IMR-90 (cell line): ENCODE results near the gene ACTA2. TPM values are rescaled to one million over a fixed set of nuclear protein-coding genes. Genes with fewer than 3 reads are reported as not detected.
A peak's percentile ranks its signal among the peaks of the same experiment; 100 is the strongest.

Experiments
- ATAC-seq: fragments of 200-7000 bp; cut with Tn5 transposase; 2 replicates; pipeline ENCODE4 v1.9.1; 2020; ENCODE audit warnings: low read depth, mild to moderate bottlenecking, moderate library complexity
- BruUV-seq: library from RNA; stranded (reverse); fragments of 400-500 nt; replicated peaks from 2 replicates; lab custom pipeline; 2021; lab: Mats Ljungman, UMichigan
- CTCF ChIA-PET: fragments of 300-600 bp; formaldehyde crosslinking; extraction: SDS; loops from one replicate; lab custom pipeline; 2021; ENCODE audit warnings: antibody characterized with exemption; lab: Yijun Ruan, JAX
- POLR2A ChIA-PET: fragments of 300-600 bp; sonication (Branson Sonifier 250); formaldehyde crosslinking; loops from one replicate; lab custom pipeline; 2022; ENCODE audit warnings: antibody characterized with exemption; ENCODE audit not compliant: unreplicated experiment; lab: Charles Lee
- DNase-seq: peaks from one replicate; pipeline ENCODE4 v3.0.0; 2013
- H2AFZ ChIP-seq: replicated peaks from 2 replicates; pipeline ENCODE3; 2013; ENCODE audit warnings: low read length, mild to moderate bottlenecking; ENCODE audit not compliant: poor library complexity
- H2AK5ac ChIP-seq: 2 replicates; pipeline ENCODE4 v1.6.1; 2013; ENCODE audit warnings: low read depth, low read length, inconsistent platforms
- H2AK9ac ChIP-seq: replicated peaks from 2 replicates; pipeline ENCODE3; 2013; ENCODE audit warnings: mild to moderate bottlenecking, low read depth, low read length, moderate library complexity; ENCODE audit not compliant: poor library complexity
- H2BK120ac ChIP-seq: 2 replicates; pipeline ENCODE4 v1.6.1; 2013; ENCODE audit warnings: low read depth, low read length, inconsistent platforms
- H2BK15ac ChIP-seq: 3 replicates; pipeline ENCODE4 v1.6.1; 2013; ENCODE audit warnings: low read depth, low read length, inconsistent platforms
- H2BK20ac ChIP-seq: 2 replicates; pipeline ENCODE4 v1.6.1; 2013; ENCODE audit warnings: low read depth, mild to moderate bottlenecking, inconsistent platforms, low read length, moderate library complexity
- H2BK5ac ChIP-seq: 2 replicates; pipeline ENCODE4 v1.6.1; 2013; ENCODE audit warnings: mild to moderate bottlenecking, low read depth, low read length, inconsistent platforms; ENCODE audit not compliant: poor library complexity, severe bottlenecking
- H3K14ac ChIP-seq: replicated peaks from 2 replicates; pipeline ENCODE4 v1.6.1; 2013; ENCODE audit warnings: low read depth, low read length, inconsistent platforms
- H3K18ac ChIP-seq: 2 replicates; pipeline ENCODE4 v1.6.1; 2013; ENCODE audit warnings: low read depth, low read length, control low read depth
- H3K23ac ChIP-seq: 2 replicates; pipeline ENCODE4 v1.6.1; 2013; ENCODE audit warnings: low read depth, low read length, inconsistent platforms
- H3K27ac ChIP-seq: 2 replicates; pipeline ENCODE4 v1.5.1; 2013; ENCODE audit warnings: mild to moderate bottlenecking, control low read depth, low read length; ENCODE audit not compliant: insufficient read depth
- H3K27me3 ChIP-seq: 2 replicates; pipeline ENCODE4 v1.6.1; 2013; ENCODE audit warnings: low read length; ENCODE audit not compliant: control insufficient read depth, insufficient read depth
- H3K36me3 ChIP-seq: 2 replicates; pipeline ENCODE4 v1.6.1; 2013; ENCODE audit warnings: low read length, mixed read lengths; ENCODE audit not compliant: control insufficient read depth, insufficient read depth
- H3K4ac ChIP-seq: 2 replicates; pipeline ENCODE4 v1.6.1; 2013; ENCODE audit warnings: low read depth, low read length, inconsistent platforms
- H3K4me1 ChIP-seq: 2 replicates; pipeline ENCODE4 v1.6.1; 2013; ENCODE audit warnings: low read length, mixed read lengths; ENCODE audit not compliant: control insufficient read depth, insufficient read depth
- H3K4me2 ChIP-seq: 2 replicates; pipeline ENCODE4 v1.6.1; 2013; ENCODE audit warnings: low read depth, mild to moderate bottlenecking, control low read depth, low read length, moderate library complexity
- H3K4me3 ChIP-seq: 2 replicates; pipeline ENCODE4 v1.5.1; 2013; ENCODE audit warnings: low read depth, mild to moderate bottlenecking, control low read depth, low read length, moderate library complexity; ENCODE audit not compliant: insufficient read depth
- H3K56ac ChIP-seq: 2 replicates; pipeline ENCODE4 v1.6.1; 2013; ENCODE audit warnings: low read length, inconsistent platforms; ENCODE audit not compliant: insufficient read depth; ENCODE audit errors: extremely low read depth
- H3K79me1 ChIP-seq, 2 experiments: 2 replicates each; pipeline ENCODE4 v1.6.1; 2013; ENCODE audit warnings: low read length in 2 of 2, inconsistent platforms in 1 of 2, low read depth in 1 of 2
- H3K9ac ChIP-seq: 2 replicates; pipeline ENCODE4 v1.6.1; 2013; ENCODE audit warnings: low read depth, low read length, control low read depth
- H3K9me1 ChIP-seq: 2 replicates; pipeline ENCODE4 v1.6.1; 2013; ENCODE audit warnings: low read length, inconsistent platforms; ENCODE audit not compliant: insufficient read depth
- H3K9me3 ChIP-seq: 2 replicates; pipeline ENCODE4 v1.6.1; 2013; ENCODE audit warnings: low read length; ENCODE audit not compliant: control insufficient read depth, insufficient read depth
- H4K20me1 ChIP-seq: 2 replicates; pipeline ENCODE4 v1.6.1; 2013; ENCODE audit warnings: low read length, inconsistent platforms; ENCODE audit not compliant: insufficient read depth
- H4K5ac ChIP-seq: 2 replicates; pipeline ENCODE4 v1.6.1; 2013; ENCODE audit warnings: mild to moderate bottlenecking, low read depth, low read length, control low read depth
- H4K8ac ChIP-seq, 2 experiments: 2 replicates each; pipeline ENCODE4 v1.6.1; 2013; ENCODE audit warnings: low read depth in 2 of 2, low read length in 2 of 2, control low read depth in 1 of 2, inconsistent platforms in 1 of 2
- H4K91ac ChIP-seq: 2 replicates; pipeline ENCODE4 v1.6.1; 2013; ENCODE audit warnings: low read depth, low read length, inconsistent platforms; ENCODE audit not compliant: insufficient read depth
- FOS ChIP-seq: fragments of 150-350 bp; IDR thresholded peaks from 2 replicates; pipeline ENCODE4 v1.6.1; 2016; ENCODE audit warnings: low read depth, low read length
- RAD21 ChIP-seq: IDR thresholded peaks from 2 replicates; pipeline ENCODE4 v1.6.1; 2012; ENCODE audit warnings: low read length, improper control_type of control experiment
- WGBS, 2 experiments: methylation state at CpG; one replicate each; pipeline versions ENCODE4 v1.1.5 to v1.1.7; 2013; ENCODE audit warnings: missing lambda C conversion rate in 2 of 2; ENCODE audit not compliant: insufficient read length in 1 of 2; ENCODE audit errors: extremely low coverage in 2 of 2; 5-methylcytosine and 5-hydroxymethylcytosine counted together
- dilution Hi-C: fragments of 300-500 bp; cut with HindIII; formaldehyde crosslinking; loops from one replicate; pipeline ENCODE4 v1.14.3; 2018; ENCODE audit warnings: low sequenced_read_pairs; ENCODE audit not compliant: unreplicated experiment
- in situ Hi-C: fragments of 300-500 bp; cut with MboI; formaldehyde crosslinking; loops from 3 replicates; pipeline ENCODE4 v1.14.3; 2019; ENCODE audit warnings: low sequenced_read_pairs, inconsistent platforms, mixed read lengths
- intact Hi-C: fragments of 100-400 bp; cut with micrococcal nuclease; formaldehyde crosslinking; loops from 2 replicates; pipeline ENCODE4 v1.10.0; 2022
- polyA plus RNA-seq, 3 experiments: library from polyadenylated mRNA; depleted of rRNA; stranded (reverse); fragments of >200 nt; gene quantifications; 2 replicates each; pipeline ENCODE4 v1.2.3, GENCODE V29; 2012; ENCODE audit warnings: low replicate concordance in 1 of 3
- total RNA-seq: library from RNA; depleted of rRNA; stranded (reverse); fragments of >200 nt; gene quantifications from 2 replicates; pipeline ENCODE4 v1.2.3, GENCODE V29; 2012

Gene ACTA2
- total and polyA plus RNA-seq, 2 of the 4 experiments (the other 2 are of a cell fraction), result 978 to 1,235 TPM

DNA sequence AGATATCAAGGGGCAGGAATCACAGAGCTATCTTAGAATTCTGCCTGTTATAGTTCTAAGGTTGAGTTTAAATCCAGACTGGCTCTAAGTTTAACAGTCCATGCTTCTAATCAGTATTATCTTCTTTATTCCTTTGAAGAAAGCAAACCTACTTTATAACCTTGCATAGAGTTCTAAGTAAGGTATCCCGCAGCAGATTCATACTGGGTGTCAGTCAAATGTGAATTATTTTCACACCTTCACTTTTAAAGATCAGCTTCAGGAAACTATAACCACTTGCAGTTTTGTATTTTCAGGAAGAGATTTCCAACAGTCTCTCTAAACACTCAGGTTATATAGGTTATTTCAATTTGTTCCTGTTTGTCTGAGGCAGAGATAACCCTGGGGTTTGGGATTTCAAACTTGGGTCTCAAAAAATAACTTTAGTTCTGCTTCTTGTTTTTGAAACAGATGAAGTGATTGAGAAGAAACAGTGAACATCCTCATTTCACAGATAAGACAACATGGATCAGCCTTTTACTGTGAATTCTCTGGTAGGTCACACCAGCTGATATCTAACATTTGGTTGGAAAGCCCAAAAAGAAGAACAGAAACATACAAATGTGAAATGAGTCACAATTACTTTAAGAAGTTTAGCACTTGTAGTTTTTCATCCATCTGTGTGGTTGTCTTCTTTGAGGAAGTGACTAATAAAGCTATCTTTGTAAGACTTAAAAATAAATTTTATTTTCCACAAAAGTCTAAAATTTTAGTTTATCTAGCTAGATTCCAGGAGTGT, 51.2 kb downstream of the ACTA2 start:
- Histone ChIP-seq H2BK15ac (no peak overlapping the region; the same call in 2 of the 3 replicates), H4K8ac (peak overlapping the region in 1 of 2 experiments; percentile 46; a peak in 1 of 4 replicates), H3K9me3 (no peaks in the 10 kb centered on the region), H3K4me1 (peaks cover 26% of the 10 kb centered on the region), H3K79me1 (peaks cover 50 to 81% of the 10 kb centered on the region in 2 experiments), H3K36me3 (peaks cover 31% of the 10 kb centered on the region), H3K14ac (peak overlapping the region; percentile 20), H3K9me1 (peaks cover 25% of the 10 kb centered on the region), H2BK20ac (peak overlapping the region; percentile 33; the same call in 1 of the 2 replicates), H3K4ac (peak overlapping the region; percentile 94; the same call in 1 of the 2 replicates), H3K56ac (0 out of 2 replicates have a peak overlapping the region, but pooled peaks have one; percentile 15), H4K20me1 (no peaks in the 10 kb centered on the region; the same call in 1 of the 2 replicates), H2AK9ac (no peak overlapping the region), H3K27ac (peak overlapping the region; percentile 31; the same call in 1 of the 2 replicates), H2AFZ (no peak overlapping the region), H3K9ac (no peak overlapping the region), H3K23ac (peak overlapping the region; percentile 54; the same call in 1 of the 2 replicates), H3K4me3 (no peak overlapping the region), H2BK5ac (peak overlapping the region; percentile 94), H2AK5ac (no peak overlapping the region), H2BK120ac (peak overlapping the region; percentile 33; the same call in 1 of the 2 replicates), H3K27me3 (no peaks in the 10 kb centered on the region), H3K18ac (no peak overlapping the region; the same call in 1 of the 2 replicates), H3K4me2 (no peak overlapping the region), H4K91ac (no peak overlapping the region), H4K5ac (peak overlapping the region; percentile 14; the same call in 1 of the 2 replicates)
- intact Hi-C loops, result no loop called here
- peak; percentile 80 for DNase-seq
- CTCF ChIA-PET, result interaction anchor here (0.6 kb wide), 1 partner anchor 581 kb away, joined by 3 read pairs; no protein-coding TSS in a partner anchor
- POLR2A ChIA-PET, result interaction anchor here (0.6 kb wide), 1 partner anchor 79 kb away, joined by 3 read pairs; no protein-coding TSS in a partner anchor
- TF ChIP-seq RAD21, result no peak
- peak; percentile 41; the same call in 1 of the 2 replicates for TF ChIP-seq FOS
- no CpG with 5 or more reads among the region's 1 CpG for WGBS, 2 experiments
- dilution Hi-C loops, result no loop called here
- in situ Hi-C loops, result no loop called here
- ATAC-seq, result peak; percentile 42
- BruUV-seq, result no TSS peak
